Measurements from ENCODE around the gene CHD8. TPM values are rescaled to one million over a fixed set of nuclear protein-coding genes. Genes with fewer than 3 reads are reported as not detected.
A peak's percentile ranks its signal among the peaks of the same experiment; 100 is the strongest.
"Not testable (repeated sequence)": the region's sequence is repeated elsewhere in the genome, so short reads cannot be mapped to it uniquely, and the experiment has no call there.

Gene CHD8, protein sequence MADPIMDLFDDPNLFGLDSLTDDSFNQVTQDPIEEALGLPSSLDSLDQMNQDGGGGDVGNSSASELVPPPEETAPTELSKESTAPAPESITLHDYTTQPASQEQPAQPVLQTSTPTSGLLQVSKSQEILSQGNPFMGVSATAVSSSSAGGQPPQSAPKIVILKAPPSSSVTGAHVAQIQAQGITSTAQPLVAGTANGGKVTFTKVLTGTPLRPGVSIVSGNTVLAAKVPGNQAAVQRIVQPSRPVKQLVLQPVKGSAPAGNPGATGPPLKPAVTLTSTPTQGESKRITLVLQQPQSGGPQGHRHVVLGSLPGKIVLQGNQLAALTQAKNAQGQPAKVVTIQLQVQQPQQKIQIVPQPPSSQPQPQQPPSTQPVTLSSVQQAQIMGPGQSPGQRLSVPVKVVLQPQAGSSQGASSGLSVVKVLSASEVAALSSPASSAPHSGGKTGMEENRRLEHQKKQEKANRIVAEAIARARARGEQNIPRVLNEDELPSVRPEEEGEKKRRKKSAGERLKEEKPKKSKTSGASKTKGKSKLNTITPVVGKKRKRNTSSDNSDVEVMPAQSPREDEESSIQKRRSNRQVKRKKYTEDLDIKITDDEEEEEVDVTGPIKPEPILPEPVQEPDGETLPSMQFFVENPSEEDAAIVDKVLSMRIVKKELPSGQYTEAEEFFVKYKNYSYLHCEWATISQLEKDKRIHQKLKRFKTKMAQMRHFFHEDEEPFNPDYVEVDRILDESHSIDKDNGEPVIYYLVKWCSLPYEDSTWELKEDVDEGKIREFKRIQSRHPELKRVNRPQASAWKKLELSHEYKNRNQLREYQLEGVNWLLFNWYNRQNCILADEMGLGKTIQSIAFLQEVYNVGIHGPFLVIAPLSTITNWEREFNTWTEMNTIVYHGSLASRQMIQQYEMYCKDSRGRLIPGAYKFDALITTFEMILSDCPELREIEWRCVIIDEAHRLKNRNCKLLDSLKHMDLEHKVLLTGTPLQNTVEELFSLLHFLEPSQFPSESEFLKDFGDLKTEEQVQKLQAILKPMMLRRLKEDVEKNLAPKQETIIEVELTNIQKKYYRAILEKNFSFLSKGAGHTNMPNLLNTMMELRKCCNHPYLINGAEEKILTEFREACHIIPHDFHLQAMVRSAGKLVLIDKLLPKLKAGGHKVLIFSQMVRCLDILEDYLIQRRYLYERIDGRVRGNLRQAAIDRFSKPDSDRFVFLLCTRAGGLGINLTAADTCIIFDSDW (N-terminal part only)
- 28.6 and 30.4 TPM in 2 replicates for total RNA-seq (2014; rRNA removed; shearing (Covaris generic))

DNA sequence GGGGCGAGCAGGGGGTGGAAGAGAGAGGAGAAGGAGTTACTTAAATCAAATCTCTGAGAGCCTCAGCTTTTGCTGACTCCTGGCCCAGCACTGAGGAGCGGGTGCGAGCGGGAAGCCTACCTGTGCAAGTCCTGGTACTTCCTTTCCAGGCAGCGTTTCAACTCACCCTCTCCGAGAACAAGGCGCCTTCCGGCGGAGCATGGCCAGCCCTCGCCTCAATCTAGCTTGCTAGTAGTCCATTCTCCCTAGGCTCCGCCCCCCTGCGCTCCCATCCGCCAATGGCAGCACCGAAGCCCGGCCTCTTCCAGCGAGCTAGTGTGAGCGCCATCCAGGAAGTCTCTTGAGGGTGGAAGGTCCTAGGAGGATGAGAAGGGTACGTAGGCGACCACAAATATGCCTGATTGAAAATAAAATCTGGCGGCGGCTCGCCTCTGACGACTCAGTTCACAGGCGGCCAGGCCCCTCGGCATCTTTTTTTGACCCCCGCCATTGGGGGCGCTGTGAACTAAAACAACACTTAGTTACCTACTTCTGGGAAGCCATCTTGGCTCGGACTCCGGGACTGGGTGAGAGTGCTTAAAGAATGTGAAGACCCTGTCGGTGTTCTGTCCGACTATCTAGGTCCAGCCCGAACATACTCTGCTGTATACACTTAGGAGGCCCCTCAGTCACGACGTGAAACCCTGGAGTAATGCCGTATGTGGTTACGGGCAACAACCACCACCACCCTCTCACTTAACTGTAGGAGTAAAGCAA is at the start of gene CHD8:
CHD8 (minus strand) TSS at position 212 of the 756 bp plus-strand sequence. CDS start 24,480 bp downstream, outside the sequence.
- peak; percentile 99 for DNase-seq (ENCODE audit: low read depth)

DNA sequence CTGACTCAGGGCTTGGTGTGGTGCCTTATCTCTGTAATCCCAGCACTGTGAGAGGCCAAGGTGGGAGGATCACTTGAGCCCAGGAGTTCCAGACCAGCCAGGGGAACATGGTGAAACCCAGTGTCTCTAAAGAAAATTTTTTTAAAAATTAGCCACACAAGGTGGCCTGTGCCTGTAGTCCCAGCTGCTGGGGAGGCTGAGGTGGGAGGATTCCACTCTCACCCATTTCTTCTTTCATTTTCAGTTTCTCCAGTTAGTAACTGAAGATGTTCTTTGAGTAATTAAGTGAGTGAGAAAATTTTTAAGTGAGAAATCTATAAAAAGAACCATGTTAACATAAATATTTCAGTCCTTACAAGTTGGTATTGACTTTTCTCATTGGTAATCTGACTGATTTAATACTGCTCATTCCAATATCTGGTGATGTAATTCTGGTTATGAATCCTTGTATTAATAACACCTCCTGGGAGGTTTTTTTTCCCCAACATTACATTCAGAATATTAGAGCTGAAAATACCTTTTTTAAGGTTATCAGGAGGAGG is 49.2 kb upstream of the CHD8 start:
- DNase-seq (ENCODE audit: low read depth), result no peak

DNA sequence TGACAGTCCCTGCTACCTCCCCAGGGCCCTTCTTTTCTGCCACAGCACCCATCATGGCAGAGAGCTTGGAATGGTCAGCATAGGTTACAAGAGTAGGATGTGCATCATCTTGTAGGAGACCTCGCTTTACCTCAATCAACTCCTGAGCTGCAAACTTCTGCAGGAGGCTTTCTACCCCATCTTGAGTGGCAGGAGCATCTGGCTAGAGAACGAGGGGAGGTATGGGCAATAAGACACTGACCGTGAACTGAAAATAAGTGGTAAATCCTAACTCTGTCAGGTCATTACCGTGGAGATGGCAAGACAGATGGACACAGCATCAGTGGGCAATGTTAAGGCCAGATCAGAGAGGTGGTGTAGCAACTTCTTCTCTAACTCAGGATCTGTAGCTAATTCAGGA is 47.5 kb upstream of the CHD8 start:
- DNase-seq (ENCODE audit: low read depth), result no peak

DNA sequence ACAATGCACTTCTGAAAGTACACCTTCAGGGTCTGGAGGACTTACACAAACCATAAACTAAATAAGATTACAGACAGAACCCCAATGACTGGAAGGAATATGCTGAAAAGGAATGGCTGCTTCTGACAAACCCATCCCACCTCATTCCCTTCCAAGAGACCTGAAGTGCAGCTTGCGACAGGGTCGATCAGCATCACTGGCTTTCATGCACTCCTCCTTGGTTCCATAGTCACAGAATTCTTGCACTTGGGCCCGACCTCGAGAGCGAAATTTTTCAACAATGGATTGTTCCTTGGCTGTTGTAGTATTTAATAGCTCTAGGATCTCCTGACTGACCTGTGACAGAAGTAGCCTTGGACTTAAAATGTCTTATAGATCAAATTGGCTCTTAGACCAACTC is 45.6 kb upstream of the CHD8 start:
- no peak for DNase-seq (ENCODE audit: low read depth)

DNA sequence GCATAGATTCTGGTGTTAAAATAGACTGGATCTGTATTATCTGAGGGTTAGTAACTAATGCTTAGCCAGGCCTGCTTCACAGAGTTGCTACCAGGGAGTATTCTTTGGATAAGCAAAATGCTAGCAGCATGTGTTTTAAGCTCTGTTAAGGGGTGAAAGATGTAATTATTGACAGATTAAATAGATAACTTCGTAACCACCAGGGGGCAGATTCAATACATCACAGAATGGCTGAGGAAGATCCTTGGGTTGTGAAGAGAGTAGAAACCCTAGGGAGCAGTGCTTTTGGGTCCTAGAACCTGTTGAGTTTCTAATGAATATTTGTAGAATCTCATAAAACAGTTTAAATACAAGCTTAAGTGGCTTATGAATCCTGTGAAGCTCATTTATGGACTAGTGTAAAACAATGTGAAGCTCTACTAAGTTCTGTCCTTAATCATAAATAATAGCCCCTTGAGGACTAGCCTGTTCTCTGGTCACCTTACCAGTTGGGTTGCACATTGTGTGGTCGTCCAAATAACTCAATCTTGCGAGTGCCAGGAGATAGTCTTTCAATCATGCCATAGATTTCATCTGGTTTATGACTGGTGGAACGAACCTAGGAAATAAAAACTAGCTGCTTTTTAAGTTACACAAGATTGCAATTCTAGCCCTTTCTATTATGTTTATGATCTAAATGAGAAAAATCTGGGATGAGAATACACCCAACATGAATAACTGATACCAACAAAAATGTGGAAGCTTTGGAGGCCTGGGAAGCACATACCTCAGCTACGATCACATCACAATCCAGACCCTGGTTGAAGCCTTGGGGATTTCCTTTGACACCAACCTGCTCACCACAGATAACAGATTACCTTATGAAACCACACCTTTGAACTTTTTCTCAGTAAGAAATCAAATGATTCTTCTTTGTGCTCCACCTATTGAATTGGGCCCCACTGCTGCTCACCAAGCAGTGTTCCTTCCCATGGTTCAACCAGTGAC is 42.9 kb upstream of the CHD8 start:
- DNase-seq (ENCODE audit: low read depth), result peak; percentile 39

DNA sequence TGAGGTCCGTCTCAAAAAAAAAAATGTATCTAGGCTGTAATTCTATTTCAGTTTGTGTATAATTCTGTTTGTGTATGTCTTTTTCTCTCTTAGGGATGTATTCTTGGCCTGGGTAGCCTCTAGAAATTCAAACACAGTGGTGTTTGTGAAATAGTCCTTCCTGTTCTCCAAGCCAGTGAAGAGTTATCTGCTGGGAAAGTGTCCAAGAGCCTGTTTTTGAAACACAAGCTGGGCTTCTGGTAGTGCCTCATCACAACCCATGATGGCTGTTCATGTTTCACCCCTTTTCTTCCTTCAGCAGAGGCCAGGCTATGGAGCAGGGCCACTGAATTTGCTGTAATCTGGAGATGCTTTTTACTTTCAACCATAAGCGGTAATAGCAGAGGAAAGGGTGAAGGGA is 40.5 kb upstream of the CHD8 start:
- DNase-seq (ENCODE audit: low read depth), result no peak

DNA sequence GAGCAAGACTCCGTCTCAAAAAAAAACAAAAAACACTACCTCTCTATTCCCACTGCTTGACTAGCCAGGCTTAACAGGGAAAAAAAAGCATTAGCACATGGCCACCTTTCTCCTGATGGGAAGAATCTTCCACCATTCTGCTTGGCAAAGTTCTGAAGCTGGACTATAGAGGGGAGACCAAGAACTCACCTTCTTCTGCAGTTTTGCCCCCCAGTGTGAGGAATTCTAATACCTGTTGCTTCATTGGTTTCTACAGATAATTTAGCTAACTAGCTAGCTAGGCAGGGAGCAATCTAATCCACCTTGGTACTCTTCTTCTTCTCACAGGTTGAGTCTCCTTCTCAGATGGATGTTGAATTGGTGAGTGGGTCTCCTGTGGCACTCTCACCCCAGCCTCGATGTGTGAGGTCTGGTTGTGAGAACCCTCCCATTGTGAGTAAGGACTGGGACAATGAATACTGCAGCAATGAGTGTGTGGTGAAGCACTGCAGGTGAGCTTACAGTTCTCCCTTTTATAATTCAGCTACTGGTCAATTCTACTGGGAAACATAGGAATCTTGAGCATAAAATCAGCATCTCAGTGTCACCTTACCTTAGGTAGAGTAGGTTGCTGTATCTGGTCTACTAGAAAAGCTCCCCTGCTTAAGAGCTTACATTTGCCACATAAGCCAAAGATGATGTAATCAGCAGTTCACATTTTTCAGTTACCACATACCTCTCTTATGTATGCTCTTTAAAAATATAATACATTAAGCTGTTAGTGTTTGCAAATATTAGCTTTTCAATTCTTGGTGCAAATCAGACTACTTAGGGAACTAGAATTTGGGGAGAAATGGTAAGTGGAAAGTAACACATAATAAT is 39.2 kb upstream of the CHD8 start:
- no peak for DNase-seq (ENCODE audit: low read depth)

DNA sequence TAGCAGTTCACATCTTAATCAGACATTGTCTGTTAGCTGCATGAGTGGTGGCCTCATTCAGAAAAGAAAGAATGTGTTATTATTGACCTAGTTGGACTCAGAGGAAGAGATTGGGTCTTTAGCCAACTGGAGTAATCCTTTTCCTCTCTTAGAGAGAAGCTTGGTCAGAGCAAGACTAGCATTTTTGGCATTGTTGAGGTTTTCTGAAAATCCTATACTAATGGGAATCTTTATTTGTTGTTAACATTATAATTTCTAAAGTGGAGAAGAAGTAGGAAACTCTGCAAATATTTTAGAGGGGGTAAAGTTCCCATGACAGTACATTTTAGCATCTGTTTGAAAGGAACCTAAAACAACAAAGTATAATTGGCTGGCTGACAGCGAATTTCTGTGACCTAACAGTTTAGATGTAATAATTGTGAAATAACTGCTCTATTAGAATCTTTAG is 30.7 kb upstream of the CHD8 start:
- DNase-seq (ENCODE audit: low read depth), result no peak

DNA sequence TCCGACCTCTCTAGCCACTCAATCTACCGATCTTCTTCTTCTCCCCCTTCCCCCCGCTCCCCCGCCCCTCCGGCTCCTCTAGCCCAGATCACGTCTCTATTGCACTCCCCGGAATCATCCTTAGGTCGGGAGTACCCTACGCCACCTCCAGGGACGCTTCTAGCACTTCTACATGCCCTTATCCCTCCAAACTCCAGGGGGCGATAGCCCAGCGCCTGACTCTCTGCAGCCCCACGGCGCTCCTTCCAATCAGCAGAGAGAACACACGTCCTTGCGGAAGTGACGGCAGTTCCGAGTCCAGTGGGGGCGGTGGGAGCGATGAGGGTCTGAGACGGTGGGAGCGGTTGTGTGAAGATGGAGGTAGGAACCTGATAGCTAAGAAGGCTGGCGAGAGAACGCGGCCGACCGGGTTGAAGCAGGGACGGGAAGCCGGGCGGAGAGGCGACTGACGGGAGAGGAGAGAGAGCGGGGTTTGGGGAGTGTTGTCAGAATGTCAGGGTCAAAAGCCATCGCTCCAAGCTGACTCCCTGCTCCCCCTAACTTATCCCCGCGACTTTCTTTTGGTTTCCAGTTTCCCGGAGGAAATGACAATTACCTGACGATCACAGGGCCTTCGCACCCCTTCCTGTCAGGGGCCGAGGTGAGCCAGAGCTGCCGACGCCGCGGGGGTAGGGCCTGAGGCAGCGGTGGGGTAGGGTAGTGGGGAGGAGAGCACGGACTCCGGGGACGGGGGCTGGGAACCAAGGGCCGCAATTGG is 21.2 kb upstream of the CHD8 start, which contains the start of the genes RAB2B and TOX4:
RAB2B (minus strand) TSS at position 35 of the 757 bp plus-strand sequence. CDS start 87 bp downstream, outside the sequence.
TOX4 (plus strand) TSS at position 271 of the 757 bp plus-strand sequence; CDS start at position 355, 84 bp downstream.
- peak; percentile 97 for DNase-seq (ENCODE audit: low read depth)

DNA sequence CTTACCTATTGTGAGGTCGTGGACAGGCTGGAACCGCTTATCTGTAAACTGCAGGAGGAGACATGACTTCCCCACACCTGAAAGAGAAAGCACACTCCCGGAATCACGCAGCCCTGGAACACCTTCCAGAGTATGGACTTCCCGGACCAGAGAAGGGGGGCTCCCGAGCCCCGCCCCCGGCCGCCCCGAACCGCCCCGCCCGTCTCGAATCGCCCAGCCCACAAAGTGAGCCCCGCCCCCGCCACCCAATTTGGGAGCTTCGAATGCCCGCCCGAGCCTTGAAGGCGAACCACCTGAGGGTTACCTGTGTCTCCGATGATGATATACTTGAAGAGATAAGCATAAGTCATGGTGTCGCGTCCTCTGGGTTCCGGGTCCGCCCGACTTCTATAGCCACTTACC is 20.6 kb upstream of the CHD8 start:
- peak; percentile 67 for DNase-seq (ENCODE audit: low read depth)

DNA sequence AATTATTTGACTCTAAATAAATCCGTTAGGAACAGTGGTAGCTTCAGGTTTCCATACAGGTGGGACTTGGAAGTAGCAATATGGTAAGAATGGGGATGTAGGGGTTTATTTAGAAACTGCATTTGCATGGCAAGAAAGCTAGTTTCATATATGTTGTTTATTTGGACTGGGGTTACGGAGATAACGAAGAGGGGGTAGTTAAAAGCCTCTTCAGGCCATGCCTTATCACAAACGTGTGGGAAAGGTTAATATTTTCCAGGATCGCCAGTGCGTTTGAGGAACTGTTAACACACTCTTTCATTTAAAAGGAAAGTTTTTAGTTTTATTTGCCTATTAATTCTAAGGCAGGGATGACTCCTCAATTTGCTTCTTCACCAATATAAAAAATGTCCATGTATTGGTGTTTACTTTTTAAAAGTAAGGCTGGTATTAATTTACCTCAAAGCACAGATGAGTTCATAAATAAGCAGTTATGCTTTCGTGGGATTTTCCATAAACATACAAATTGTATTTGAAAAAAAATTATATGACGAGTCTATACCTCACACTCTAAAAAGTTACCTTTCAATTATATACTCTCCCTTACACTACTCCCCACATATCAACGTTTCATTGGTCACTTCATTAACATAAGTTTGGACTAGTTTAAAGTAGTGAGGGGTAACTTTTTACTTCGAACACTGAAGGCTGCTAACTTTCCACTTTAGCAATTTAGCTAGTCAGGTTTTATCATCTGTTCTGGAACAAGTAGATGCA is 20.0 kb upstream of the CHD8 start:
- DNase-seq (ENCODE audit: low read depth), result no peak

DNA sequence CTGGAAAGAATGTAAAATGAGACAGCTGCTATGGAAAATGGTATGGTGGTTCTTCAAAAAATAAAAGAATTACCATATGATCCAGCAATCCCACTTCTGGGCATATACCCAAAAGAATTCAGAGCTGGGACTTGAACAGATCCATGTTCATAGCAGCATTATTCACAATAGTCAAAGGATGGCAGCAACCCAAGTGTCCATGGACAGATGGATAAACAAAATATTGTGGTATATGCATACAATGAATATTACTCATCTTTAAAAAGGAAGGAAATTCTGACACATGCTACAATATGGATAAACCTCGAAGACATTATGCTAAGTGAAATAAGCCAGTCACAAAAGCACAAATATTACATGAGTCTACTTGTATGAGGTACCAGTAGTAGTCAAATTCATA is 11.7 kb upstream of the CHD8 start:
- peak; percentile 54 for DNase-seq (ENCODE audit: low read depth)

DNA sequence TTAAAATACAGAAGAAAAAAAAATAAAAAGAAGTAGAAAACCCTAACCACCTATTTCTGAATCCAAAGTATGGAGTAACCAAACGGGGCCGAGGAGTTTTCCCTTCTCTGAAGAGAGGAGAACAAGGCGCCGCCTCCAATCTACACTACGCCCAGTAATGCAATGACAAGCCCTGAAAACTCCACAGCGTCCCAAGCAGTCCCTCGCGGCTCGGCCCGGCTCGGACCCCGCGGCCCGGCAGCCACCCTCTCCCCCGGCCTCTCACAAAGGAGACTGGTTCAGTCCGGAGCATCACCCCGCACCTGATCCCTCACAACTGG is 371 bp downstream of the CHD8 start:
- no peak for DNase-seq (ENCODE audit: low read depth)

DNA sequence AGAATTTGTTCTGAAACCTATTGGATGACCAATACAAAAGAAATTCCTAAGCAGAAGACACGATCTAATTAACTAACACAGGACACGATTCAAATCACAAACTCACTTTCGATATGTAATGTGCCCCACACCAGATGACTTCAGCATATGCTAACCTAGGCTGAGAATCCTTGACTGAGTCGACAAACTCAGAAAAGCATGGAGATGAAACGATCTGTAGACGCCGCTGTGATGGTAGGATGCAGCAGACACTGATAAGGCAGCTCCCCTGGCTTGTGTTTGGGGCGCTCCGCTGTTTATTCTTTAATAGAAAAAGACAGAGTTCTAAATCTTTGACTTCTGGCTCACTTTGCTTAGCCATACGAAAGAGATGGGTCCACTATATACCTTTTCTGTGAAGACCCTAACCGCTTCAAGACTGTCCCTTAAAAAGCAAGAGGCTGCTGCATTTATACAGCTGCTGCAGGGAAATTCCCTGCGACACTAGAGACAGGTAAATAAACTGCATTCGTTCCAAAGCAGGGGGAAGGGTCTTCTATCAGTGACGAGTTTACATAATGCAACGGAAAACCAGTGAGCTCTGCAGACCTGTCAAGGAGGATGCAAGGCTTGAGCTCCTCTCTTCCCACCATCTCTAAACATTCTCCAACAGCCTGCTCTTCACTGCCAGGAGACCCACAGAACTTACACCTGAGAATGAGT is 929 bp downstream of the CHD8 start:
- no peak for DNase-seq (ENCODE audit: low read depth)

DNA sequence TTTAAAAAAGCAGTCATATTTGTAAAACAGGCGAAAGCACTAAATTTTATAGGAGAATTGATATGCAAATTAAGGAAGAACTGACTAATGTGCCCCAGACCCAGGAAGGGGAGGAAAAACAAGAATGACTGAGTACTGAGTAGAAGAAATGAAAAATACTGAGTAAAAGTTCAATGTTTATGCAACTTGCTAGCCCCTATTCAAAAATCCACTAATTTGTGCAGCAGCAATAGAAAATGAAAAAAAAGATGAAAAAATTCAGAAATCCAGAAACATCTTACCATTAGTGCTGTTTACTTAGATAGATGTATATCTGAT is 6.1 kb downstream of the CHD8 start:
- no peak for DNase-seq (ENCODE audit: low read depth)

DNA sequence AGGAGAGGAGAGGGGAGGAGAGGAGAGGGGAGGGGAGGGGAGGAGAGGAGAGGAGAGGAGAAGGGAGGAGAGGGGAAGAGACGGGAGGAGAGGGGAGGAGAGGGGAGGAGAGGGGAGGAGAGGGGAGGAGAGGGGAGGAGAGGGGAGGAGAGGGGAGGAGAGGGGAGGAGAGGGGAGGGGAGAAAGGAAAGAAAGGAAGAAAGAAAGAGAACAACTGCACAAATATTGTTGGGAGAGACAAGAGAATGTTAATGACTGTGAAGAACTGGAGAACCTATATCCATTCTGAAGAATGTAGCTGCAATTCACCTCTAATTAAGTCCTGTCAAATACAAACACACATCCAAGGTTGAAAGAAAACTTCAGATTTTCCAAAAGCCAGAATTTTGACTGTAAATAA is 13.3 kb downstream of the CHD8 start:
- not testable (repeated sequence) for DNase-seq (ENCODE audit: low read depth)

DNA sequence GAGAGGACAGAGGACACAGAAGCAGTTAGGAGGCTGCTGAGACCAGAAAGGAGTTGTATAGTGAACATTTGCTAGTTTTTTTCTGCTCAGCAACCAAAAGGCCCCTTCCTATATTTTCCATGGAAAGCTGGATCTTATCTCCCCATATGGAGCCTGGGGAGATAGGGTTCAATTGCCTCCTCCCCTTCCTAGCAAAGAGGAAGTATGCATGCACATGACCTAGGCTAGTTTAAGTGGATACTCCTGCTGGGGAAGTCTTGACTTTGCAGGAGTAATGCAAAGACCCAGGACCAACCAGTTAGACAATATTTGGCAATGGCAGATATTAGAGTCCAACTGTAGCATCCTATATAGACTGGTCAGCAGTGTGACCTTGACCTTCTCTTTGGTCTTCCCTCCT is 15.1 kb downstream of the CHD8 start:
- DNase-seq (ENCODE audit: low read depth), result no peak
